Activated CD4-positive, alpha-beta T cell treated with anti-CD3 and anti-CD28 coated beads for 4 hours (primary cell): ENCODE data around the gene ANKRD65.
A peak's percentile ranks its signal among the peaks of the same experiment; 100 is the strongest.
"Not testable (repeated sequence)": the region's sequence is repeated elsewhere in the genome, so short reads cannot be mapped to it uniquely, and the experiment has no call there.

ENCODE experiments used
- DNase-seq, 2 donors: peaks; one replicate each; pipeline ENCODE4 v3.0.0-alpha.2; 2020

ANKRD65 gene

GRCh38 chr1:1415751-1416150, 5.3 kb downstream of the ANKRD65 start:
- no peak for DNase-seq

DNA sequence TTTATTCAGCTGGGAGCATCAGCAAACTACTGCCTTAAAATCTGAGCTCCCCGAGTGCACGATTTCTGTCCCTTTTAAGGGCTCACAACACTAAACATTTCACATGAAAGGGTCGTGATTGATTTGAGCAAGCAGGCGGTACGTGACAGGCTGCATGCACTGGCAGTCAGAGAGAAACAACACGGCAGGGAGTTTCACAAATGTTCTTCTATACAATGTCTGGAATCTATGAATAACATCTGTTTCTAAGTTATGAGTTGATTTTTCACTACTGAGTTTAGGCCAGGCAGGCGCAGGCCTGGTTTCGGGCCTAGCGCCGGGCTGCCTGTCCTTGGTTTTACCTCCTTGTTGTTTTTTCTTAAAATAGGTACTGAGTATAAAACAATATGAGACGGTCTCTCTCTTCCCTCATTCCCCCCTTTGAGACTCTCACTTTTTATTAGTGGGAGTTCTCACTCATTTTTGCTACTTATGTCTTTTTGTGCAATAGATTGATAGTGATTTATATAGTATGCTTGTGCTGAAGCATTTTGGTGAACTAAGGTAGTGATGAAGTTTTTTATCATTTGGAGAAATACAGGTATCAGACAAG, 8.7 kb downstream of the ANKRD65 start:
- DNase-seq, result not testable (repeated sequence)

DNA sequence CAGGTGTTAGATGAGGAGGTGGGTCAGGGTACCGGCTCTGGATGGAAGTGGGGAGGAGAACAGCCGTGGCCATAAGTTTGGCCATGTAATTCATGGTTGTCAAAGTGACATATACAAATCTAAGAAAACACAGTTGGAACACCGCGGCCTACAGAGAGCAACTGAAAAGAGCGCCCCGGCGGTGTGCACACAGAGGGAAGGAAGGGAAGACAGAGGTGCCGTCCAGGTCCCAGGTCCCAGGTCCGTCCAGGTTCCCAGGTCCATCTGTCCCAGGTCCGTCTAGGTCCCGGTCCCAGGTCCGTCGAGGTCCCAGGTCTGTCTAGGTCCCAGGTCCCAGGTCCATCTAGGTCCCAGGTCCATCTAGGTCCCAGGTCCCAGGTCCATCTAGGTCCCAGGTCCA, 9.4 kb downstream of the ANKRD65 start:
- no peak for DNase-seq

- DNase-seq, result not testable (repeated sequence)
These were observed 10.8 kb downstream of the ANKRD65 start for GRCh38 chr1:1410238-1410637.

DNA sequence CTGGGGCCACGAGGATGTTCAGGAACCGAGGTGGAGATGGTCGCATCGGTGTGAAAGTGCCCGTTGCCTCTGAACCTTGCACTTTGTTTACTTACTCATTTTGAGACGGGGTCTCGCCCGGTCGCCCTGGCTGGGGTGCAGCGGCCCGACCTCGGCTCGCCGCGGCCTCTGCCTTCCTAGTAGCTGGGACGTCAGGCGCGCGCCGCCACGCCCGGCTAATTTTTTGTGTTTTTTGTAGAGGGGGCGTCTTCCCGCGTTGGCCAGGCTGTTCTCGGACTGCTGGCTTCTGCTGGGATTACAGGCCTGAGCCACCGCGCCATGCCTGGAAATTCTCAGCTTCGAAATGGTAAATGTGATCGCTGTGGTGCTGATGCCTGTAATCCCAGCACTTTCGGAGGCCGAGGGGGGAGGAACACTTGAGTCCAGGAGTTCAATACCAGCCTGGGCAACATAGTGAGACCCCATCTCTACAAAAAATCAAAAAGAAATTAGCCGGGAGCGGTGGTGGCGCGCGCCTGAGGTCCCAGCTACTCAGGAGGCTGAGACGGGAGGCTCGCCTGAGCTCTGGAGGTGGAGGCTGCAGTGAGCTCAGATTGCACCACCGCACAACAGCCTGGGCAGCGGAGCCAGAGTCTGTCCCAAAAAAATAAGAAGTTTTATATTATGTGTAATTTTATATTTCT, 13.3 kb downstream of the ANKRD65 start:
- peak in 1 of 2 donors; percentile 30 for DNase-seq

DNA sequence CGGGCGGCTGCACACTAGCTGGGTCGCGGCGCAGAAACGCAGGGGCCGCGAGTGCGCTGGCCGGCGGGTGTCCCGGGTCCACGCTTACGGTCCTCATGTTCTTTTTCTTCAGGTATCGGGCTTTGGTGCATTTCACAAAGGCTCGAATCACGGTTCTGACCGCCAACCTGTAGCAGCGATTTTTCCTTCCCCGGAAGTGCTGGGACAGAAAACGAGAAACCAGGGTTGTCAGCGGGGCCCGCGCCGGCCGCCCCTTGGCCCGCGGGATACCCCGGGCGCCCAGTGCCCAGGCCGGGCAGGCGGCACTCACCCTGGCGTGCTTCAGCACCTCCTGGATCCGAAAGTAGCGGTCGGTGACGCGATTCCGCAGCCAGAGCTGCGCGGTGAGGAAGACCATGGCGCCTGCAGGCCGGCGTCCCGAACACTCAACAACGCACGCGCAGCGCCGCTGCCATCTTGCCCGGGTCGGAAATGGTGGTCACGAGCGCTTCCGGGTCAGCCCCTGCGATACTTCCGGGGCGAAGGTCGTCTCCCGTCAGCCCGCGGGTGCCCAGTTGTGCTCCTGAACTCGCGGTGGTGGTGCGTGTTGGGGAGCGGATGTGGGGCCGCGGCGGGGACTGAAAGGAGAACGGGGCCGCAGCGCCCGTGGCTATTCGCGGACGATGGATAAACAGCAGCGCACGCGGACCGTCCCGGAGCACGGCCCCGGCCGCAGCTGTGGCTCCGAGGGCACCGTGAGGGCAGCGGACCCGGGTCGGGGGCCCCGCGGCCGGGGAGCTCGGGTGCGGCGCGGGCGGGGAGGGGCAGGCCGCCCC, 14.0 kb downstream of the ANKRD65 start, which contains the start of gene MRPL20:
Gene MRPL20 (minus strand): TSS at position 473 of the 815 bp plus-strand sequence. CDS start 76 bp downstream, at position 397.
- peak; percentile 92 to 95 for DNase-seq

DNA sequence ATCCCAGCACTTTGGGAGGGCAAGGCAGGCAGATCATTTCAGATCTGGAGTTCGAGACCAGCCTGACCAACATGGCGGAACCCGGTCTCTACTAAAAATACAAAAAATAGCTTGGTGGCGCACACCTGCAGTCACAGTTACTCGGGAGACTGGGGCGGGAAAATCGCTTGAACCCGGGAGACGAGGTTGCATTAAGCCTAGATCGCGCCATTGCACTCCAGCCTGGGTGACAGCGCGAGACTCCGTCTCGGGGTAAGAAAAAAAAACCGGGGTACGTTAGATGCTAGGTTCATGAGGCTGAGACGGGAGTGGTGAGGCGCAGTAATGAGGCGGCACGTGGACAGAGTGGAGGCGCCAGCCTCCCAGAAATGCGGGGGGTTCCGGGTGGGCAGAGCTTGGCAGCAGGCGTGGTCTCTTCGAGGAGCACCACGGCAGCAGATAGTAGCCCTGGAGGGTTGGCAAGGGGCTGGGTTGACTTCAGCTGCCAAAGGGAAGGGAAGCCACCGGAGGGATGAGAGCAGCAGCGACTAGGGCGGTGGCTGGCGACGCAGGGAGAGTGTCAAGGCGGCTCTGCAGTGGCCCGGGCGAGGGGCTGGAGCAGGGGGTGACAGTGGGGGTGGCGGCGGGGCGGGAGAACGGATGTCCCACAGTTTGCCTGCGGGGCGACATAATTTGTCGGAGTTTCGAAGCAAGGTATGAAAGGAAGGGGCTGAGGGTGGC, 14.8 kb downstream of the ANKRD65 start:
- DNase-seq, result no peak

DNA sequence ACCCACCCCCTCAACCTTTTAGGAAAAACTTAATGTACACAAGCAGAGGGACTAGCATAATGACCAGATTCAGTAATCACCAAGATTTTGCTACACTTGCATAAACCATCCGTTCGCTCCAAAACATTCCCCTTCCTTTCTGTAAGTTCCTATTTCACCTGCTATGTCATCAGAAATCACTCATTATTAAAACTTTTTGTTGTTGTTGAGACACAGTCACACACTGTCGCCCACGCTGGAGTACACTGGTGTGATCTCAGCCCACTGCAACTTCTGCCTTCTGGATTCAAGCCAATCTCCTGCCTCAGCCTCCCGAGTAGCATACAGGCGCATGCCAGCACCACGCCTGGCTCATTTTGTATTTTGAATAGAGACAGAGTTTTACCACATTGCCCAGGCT, 17.4 kb downstream of the ANKRD65 start:
- DNase-seq, result no peak

- not testable (repeated sequence) for DNase-seq
These were observed 18.1 kb downstream of the ANKRD65 start for GRCh38 chr1:1402901-1403392.

DNA sequence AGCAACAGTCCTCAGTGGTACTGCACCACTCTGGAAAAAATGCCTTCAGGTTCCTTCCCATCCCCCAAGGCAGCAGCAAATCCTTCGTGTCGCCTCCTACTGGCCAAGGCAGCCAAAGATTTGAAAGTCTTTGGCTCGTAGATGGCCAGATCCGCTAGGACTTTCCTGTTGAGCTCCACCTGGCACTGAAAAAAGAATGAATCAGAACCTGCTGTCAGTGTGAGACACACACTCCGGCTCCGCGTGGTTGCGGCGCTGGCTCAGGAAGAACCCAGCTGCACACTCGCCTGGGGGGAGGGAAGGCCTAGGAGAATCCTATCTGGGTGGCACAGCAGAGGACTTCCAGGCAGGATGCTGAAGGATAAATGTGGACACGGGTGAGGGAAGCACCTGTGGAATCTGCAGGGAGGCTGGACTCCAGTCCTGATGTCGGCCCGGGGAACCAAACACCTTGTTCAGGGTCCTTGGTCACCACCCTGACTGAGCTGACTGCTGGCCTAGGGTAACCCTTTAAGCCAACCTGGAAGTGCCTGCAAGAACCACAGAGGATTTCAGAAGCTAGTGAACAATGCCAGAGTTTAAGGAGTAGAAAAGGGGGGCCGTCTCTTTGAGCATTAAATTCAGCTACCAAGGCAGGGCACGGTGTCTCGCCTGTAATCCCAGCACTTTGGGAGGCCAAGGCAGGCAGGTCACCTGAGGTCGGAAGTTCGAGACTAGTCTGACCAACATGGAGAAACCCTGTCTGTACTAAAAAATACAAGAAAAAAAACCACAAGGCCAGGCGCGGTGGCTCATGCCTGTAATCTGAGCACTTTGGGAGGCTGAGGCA, 18.8 kb downstream of the ANKRD65 start:
- peak in 1 of 2 donors; percentile 17 for DNase-seq

GRCh38 chr1:1401457-1402010, 19.5 kb downstream of the ANKRD65 start:
- DNase-seq, result no peak

DNA sequence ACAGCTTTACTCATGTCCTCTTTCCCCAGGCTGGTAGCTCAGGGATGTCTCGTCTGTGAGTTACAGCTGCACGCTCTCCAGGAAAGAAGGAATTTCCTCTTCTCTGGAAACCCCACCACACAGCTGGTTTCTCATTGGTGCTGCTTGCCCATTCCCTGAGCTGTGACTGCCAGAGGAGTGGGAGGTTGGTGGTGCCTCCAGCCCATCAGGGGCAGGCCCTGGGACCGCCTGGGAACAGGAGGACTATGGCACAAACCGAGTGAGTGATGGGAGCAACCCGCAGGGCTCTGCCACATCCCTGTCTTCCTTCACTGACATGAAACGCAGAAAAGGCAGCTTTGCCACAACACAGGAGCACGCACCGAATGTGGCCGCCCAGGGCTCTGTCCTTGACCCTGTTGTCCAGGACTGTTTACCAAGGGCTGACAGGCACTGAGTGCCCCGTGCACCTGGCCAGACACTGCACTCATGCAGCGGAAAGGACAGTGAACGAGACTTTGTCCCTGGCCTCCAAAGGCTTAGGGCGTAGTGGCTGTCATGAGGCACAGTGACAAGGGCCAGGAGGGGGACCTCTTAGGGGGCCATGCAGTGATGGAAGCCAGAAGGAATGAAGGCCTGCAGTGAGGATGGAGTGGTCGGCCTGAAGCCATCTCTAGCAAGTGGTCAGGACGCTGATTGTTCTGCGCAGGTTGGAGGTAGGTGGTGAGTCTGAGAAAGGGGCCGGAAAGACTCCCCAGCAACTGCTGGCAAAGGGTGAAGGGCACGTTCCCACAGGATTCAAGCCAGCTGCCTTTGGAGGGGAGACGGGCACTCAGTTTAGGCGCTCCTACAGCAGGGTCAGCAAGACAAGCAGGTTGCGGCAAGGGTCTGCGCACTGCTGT, 20.3 kb downstream of the ANKRD65 start:
- no peak for DNase-seq

DNA sequence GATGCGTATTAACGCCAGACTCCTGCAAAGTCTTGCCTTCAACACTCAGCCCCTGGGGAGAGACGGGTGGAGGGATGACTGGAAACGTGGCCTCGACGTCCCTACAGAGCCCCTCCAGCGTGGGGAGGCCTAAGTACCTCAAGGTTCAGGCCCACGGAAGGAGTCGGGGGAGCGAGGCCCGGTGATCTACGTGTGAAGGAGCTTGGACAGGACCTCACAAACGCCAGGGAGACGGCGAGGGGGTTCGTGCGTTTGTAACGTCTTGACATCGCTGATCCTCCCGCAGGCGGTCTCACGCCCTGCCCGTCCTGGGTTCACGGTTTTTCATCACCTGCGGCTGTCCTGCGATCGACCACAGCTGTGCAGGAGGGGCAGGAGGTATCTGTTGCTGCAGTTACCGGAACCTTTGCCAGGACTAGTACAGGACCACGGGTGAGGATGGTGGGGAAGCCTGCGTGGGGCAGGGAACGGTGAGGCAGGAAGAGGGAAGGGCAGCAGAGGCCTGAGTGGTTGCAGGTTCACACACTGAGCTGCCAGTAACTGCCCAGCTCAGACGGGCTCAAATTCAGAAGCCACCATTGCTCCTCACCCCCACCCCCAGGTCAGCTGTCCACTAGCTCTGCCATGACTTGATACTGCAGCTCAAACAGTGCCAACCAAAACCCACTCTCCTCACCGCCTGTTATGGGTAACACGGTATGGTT, 21.1 kb downstream of the ANKRD65 start:
- DNase-seq, result no peak

- peak; percentile 99 for DNase-seq
These were observed 21.7 kb downstream of the ANKRD65 start, which contains the start of gene CCNL2 for GRCh38 chr1:1399187-1399871. Gene CCNL2, minus strand, starts transcription at chr1:1399335. Its CDS starts 29 bp downstream, at chr1:1399306.

GRCh38 chr1:1398677-1399186, 22.3 kb downstream of the ANKRD65 start:
- peak in 1 of 2 donors; percentile 18 for DNase-seq

- DNase-seq, result no peak
These were observed 23.1 kb downstream of the ANKRD65 start for GRCh38 chr1:1397839-1398523.

DNA sequence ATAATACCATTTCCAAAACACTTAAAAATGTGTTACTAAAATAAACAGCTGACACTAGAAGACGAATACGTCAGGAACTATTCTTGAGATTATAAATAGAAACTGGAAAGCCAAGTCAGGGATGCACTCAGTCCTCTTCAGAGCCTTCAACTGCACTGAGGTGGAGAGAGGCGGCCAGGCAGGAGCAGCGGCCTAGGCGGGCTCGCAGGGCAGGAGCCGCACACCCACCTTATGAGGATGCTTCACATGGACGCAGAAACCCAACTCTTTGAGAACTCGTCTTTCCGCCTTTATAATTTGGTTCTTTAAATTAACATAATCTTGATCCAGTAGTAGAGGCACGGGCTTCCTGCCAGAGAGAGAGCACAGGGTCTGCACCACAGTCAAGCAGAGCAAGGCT, 25.9 kb downstream of the ANKRD65 start:
- no peak for DNase-seq

GRCh38 chr1:1394116-1394515, 27.0 kb downstream of the ANKRD65 start:
- no peak for DNase-seq
